HEK293 (cell line): ENCODE measurements around the gene CENPA.

ENCODE experiments used
- CTCF ChIA-PET: fragments of 350-600 bp; formaldehyde crosslinking; extraction: SDS; loops from one replicate; lab custom pipeline; 2021; ENCODE audit warnings: antibody characterized with exemption; lab: Yijun Ruan, JAX
- POLR2A ChIA-PET: fragments of 300-600 bp; formaldehyde crosslinking; extraction: SDS; loops from one replicate; lab custom pipeline; 2020; ENCODE audit warnings: antibody characterized with exemption, inconsistent platforms; lab: Yijun Ruan, JAX
- H3K27ac ChIP-seq: fragments of 200-500 bp; sonication (Bioruptor generic); 2 replicates; pipeline ENCODE4 v1.5.1; 2014; ENCODE audit warnings: low read depth, low read length, control low read depth, inconsistent platforms; ENCODE audit errors: extremely low read depth
- H3K36me3 ChIP-seq, 2 experiments: fragments of 200-500 bp in 1 of 2; sonication (Bioruptor generic) in 1 of 2; 1 replicate in 1 of 2; 2 replicates in 1 of 2; pipeline ENCODE4 v1.5.1; 2014 to 2017; ENCODE audit warnings: inconsistent platforms in 2 of 2, low read length in 2 of 2; ENCODE audit not compliant: control insufficient read depth in 2 of 2, insufficient read depth in 1 of 2
- H3K4me1 ChIP-seq: fragments of 200-500 bp; sonication (Bioruptor generic); 2 replicates; pipeline ENCODE4 v1.5.1; 2014; ENCODE audit warnings: mild to moderate bottlenecking, low read length, inconsistent platforms; ENCODE audit not compliant: control insufficient read depth, insufficient read depth
- H3K4me3 ChIP-seq: 2 replicates; pipeline ENCODE4 v1.5.1; 2011; ENCODE audit warnings: low read depth, mild to moderate bottlenecking, control low read depth, low read length, moderate library complexity
- H3K9me3 ChIP-seq: fragments of 200-500 bp; sonication (Bioruptor generic); 2 replicates; pipeline ENCODE4 v1.5.1; 2014; ENCODE audit warnings: low read depth, low read length, inconsistent platforms; ENCODE audit not compliant: control insufficient read depth, insufficient read depth
- KLF1 ChIP-seq: fragments of 450-650 bp; formaldehyde crosslinking; IDR thresholded peaks from 2 replicates; pipeline ENCODE4 v1.5.1; 2016; ENCODE audit warnings: missing biosample characterization, missing genetic modification characterization
- MYNN ChIP-seq: fragments of 450-650 bp; formaldehyde crosslinking; IDR thresholded peaks from 2 replicates; pipeline ENCODE4 v1.5.1; 2016; ENCODE audit warnings: missing biosample characterization, missing genetic modification characterization, borderline replicate concordance
- SCRT1 ChIP-seq: fragments of 450-650 bp; formaldehyde crosslinking; IDR thresholded peaks from 2 replicates; pipeline ENCODE4 v1.5.1; 2016; ENCODE audit warnings: missing biosample characterization, missing genetic modification characterization, borderline replicate concordance
- SCRT2 ChIP-seq: fragments of 450-650 bp; formaldehyde crosslinking; IDR thresholded peaks from 2 replicates; pipeline ENCODE4 v1.5.1; 2016; ENCODE audit warnings: missing biosample characterization, missing genetic modification characterization
- TCF7L2 ChIP-seq: IDR thresholded peaks from 2 replicates; pipeline ENCODE4 v1.6.1; 2011; ENCODE audit warnings: low read depth, mild to moderate bottlenecking, inconsistent platforms, low read length, moderate library complexity, borderline replicate concordance
- ZBTB17 ChIP-seq: fragments of 450-650 bp; formaldehyde crosslinking; IDR thresholded peaks from 2 replicates; pipeline ENCODE4 v1.5.1; 2016; ENCODE audit warnings: missing biosample characterization, missing genetic modification characterization
- ZBTB21 ChIP-seq: fragments of 450-650 bp; formaldehyde crosslinking; IDR thresholded peaks from 2 replicates; pipeline ENCODE4 v1.5.1; 2017; ENCODE audit warnings: missing biosample characterization, missing genetic modification characterization
- ZNF138 ChIP-seq: fragments of 450-650 bp; formaldehyde crosslinking; IDR thresholded peaks from 2 replicates; pipeline ENCODE4 v1.5.1; 2016; ENCODE audit warnings: missing biosample characterization, missing genetic modification characterization, borderline replicate concordance
- ZNF292 ChIP-seq: fragments of 450-650 bp; formaldehyde crosslinking; IDR thresholded peaks from 2 replicates; pipeline ENCODE4 v1.5.1; 2016; ENCODE audit warnings: low read depth, missing biosample characterization, missing genetic modification characterization, borderline replicate concordance
- ZNF354C ChIP-seq: fragments of 450-650 bp; formaldehyde crosslinking; IDR thresholded peaks from 2 replicates; pipeline ENCODE4 v1.5.1; 2016; ENCODE audit warnings: missing biosample characterization, missing genetic modification characterization, low read depth, borderline replicate concordance
- ZNF560 ChIP-seq: fragments of 450-650 bp; formaldehyde crosslinking; IDR thresholded peaks from 2 replicates; pipeline ENCODE4 v1.5.1; 2017; ENCODE audit warnings: missing biosample characterization, missing genetic modification characterization, borderline replicate concordance
- ZNF600 ChIP-seq: fragments of 450-650 bp; formaldehyde crosslinking; IDR thresholded peaks from 2 replicates; pipeline ENCODE4 v1.5.1; 2016; ENCODE audit warnings: missing biosample characterization, missing genetic modification characterization
- TF ChIP-seq, protein P1 (sequence below): fragments of 450-650 bp; formaldehyde crosslinking; IDR thresholded peaks from 2 replicates; pipeline ENCODE4 v1.5.1; 2017; ENCODE audit warnings: missing biosample characterization, missing genetic modification characterization
- TF ChIP-seq, protein P2 (sequence below): fragments of 450-650 bp; formaldehyde crosslinking; IDR thresholded peaks from 2 replicates; pipeline ENCODE4 v1.5.1; 2016; ENCODE audit warnings: missing biosample characterization, missing genetic modification characterization
- TF ChIP-seq, protein P3 (sequence below): fragments of 450-650 bp; formaldehyde crosslinking; IDR thresholded peaks from 2 replicates; pipeline ENCODE4 v1.5.1; 2017; ENCODE audit warnings: missing biosample characterization, missing genetic modification characterization

The CENPA gene

DNA sequence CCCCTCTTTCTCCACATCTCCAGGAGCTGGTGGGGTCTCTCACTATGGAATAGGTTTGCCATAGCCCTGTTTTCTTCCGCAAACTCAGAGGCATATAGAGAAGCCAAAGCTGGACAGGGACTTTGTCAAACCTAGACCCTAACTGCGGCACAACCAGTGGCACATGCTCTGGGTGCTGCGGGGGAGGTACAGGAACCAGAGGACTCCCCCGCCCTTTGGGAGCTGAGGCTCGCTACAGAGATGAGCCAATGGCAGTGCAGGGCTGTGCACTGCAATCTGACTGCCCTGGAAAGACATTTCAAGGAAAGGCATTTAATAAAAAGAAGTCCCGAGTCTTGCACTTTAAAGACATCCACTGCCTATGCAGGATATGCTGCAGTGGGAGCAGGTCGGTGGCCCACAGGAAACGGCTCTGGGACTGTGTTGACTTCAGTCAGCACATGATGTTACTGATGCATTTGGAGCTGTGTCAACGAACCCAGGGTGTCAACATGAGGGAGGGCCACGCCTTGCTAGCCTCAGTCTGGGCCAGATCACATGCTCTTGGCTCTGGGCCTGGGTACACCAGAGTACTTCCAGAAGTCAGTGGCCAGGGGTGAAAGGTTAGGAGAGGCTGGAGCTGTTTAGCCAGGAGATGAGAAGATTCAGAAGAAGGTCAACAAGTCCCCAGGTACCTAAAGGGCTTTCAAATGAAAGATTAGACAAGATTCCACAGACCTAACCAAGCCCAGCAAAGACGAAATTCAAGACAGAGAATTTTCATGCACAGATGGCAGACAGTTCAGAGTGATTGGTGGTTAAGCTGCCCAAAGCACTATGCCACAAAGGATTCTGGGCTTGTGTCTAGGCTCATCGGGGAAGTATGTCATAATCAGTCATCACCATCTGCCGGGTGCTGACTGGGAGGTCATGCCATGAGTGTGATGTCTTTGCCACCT lies 13.5 kb upstream of the CENPA start:
- 0 out of 2 replicates have a peak, but pooled peaks have one; percentile 19 for TF ChIP-seq SCRT2 (tag by site-specific recombination)
- TF ChIP-seq, protein P1, sequence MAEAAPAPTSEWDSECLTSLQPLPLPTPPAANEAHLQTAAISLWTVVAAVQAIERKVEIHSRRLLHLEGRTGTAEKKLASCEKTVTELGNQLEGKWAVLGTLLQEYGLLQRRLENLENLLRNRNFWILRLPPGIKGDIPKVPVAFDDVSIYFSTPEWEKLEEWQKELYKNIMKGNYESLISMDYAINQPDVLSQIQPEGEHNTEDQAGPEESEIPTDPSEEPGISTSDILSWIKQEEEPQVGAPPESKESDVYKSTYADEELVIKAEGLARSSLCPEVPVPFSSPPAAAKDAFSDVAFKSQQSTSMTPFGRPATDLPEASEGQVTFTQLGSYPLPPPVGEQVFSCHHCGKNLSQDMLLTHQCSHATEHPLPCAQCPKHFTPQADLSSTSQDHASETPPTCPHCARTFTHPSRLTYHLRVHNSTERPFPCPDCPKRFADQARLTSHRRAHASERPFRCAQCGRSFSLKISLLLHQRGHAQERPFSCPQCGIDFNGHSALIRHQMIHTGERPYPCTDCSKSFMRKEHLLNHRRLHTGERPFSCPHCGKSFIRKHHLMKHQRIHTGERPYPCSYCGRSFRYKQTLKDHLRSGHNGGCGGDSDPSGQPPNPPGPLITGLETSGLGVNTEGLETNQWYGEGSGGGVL: no peak
- no peak for TF ChIP-seq TCF7L2
- TF ChIP-seq, protein P2, sequence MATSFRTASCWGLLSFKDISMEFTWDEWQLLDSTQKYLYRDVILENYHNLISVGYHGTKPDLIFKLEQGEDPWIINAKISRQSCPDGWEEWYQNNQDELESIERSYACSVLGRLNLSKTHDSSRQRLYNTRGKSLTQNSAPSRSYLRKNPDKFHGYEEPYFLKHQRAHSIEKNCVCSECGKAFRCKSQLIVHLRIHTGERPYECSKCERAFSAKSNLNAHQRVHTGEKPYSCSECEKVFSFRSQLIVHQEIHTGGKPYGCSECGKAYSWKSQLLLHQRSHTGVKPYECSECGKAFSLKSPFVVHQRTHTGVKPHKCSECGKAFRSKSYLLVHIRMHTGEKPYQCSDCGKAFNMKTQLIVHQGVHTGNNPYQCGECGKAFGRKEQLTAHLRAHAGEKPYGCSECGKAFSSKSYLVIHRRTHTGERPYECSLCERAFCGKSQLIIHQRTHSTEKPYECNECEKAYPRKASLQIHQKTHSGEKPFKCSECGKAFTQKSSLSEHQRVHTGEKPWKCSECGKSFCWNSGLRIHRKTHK (tag by site-specific recombination): no peak
- TF ChIP-seq ZBTB17 (tag by site-specific recombination): peak; percentile 53; the same call in 1 of the 2 replicates
- TF ChIP-seq, protein P3, sequence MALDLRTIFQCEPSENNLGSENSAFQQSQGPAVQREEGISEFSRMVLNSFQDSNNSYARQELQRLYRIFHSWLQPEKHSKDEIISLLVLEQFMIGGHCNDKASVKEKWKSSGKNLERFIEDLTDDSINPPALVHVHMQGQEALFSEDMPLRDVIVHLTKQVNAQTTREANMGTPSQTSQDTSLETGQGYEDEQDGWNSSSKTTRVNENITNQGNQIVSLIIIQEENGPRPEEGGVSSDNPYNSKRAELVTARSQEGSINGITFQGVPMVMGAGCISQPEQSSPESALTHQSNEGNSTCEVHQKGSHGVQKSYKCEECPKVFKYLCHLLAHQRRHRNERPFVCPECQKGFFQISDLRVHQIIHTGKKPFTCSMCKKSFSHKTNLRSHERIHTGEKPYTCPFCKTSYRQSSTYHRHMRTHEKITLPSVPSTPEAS (tag by site-specific recombination): no peak
- TF ChIP-seq ZNF138 (tag by site-specific recombination): no peak
- peak; percentile 65 for TF ChIP-seq KLF1
- peak; percentile 25; the same call in 1 of the 2 replicates for TF ChIP-seq ZNF600 (tag by site-specific recombination)
- TF ChIP-seq MYNN: no peak
- TF ChIP-seq ZNF354C (tag by site-specific recombination): no peak
- CTCF ChIA-PET: interaction anchor here (1.3 to 1.4 kb wide), 2 partner anchors 15 to 68 kb away, joined by 4 to 7 read pairs; no protein-coding TSS in a partner anchor
- H3K9me3 ChIP-seq: no peaks in the 10 kb centered on the region
- no peaks in the 10 kb centered on the region; the same call in 1 of the 2 replicates for H3K4me1 ChIP-seq
- POLR2A ChIA-PET: no interaction called here
- no peak overlapping the region for H3K27ac ChIP-seq
- H3K36me3 ChIP-seq: peaks cover 4 to 38% of the 10 kb centered on the region in 2 experiments; a peak in 2 of 3 replicates
- no peak overlapping the region for H3K4me3 ChIP-seq

DNA sequence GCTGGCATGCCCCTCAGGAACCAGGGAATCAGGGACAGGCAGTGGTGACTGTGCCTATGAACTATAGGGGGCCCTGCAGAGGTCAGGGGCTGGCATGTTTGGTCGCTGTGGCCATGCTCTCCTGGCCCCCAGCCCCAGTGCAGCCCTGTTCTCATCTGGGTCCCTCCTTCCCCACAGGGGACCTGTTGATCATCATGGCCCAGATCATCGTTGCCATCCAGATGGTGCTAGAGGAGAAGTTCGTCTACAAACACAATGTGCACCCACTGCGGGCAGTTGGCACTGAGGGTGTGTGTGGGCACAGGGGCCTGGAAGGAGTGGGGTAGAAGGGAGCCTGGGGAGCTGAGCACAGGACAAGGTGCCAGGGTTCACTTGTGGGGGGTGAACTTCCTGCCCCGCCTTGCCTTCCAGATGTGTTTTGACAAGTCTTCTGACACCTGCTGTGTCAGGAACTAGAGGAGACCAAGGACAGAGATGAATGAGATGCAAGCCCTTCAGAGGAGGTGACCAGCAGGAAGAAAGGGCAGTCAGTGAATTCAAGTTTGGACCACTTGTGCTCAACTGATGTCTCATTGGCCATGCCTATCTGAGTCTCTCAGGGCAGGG lies 9.6 kb upstream of the CENPA start:
- TF ChIP-seq ZNF560 (tag by site-specific recombination) (no peak), ZBTB21 (no peak), SCRT1 (tag by site-specific recombination) (peak; percentile 59; the same call in 1 of the 2 replicates), SCRT2 (tag by site-specific recombination) (peak; percentile 95)
- POLR2A ChIA-PET: no interaction called here
- Histone ChIP-seq H3K4me3 (no peak overlapping the region), H3K4me1 (no peaks in the 10 kb centered on the region), H3K36me3 (peaks cover 8 to 67% of the 10 kb centered on the region in 2 experiments; a peak in 2 of 3 replicates), H3K9me3 (no peaks in the 10 kb centered on the region), H3K27ac (no peak overlapping the region)
- CTCF ChIA-PET: no interaction called here

DNA sequence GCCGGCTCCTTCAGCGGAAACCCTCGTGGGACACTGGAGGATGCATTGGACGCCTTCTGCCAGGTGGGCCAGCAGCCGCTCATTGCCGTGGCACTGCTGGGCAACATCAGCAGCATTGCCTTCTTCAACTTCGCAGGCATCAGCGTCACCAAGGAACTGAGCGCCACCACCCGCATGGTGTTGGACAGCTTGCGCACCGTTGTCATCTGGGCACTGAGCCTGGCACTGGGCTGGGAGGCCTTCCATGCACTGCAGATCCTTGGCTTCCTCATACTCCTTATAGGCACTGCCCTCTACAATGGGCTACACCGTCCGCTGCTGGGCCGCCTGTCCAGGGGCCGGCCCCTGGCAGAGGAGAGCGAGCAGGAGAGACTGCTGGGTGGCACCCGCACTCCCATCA lies 7.8 kb upstream of the CENPA start:
- H3K4me1 ChIP-seq: no peaks in the 10 kb centered on the region
- H3K36me3 ChIP-seq: peaks cover 8 to 67% of the 10 kb centered on the region in 2 experiments; a peak in 2 of 3 replicates
- ChIA-PET CTCF (no interaction called here), POLR2A (no interaction called here)
- TF ChIP-seq ZNF292 (tag by site-specific recombination): no peak
- no peak overlapping the region for H3K4me3 ChIP-seq
- no peak overlapping the region for H3K27ac ChIP-seq
- H3K9me3 ChIP-seq: no peaks in the 10 kb centered on the region
